HUES64 (cell line): Measurements from ENCODE around the gene SHQ1. TPM values are rescaled to one million over a fixed set of nuclear protein-coding genes. Genes with fewer than 3 reads are reported as not detected.

Experiments used
- H3K27ac ChIP-seq: 2 replicates; pipeline ENCODE4 v1.7.0; 2013; ENCODE audit warnings: low read depth, low read length, inconsistent platforms
- H3K27me3 ChIP-seq: 2 replicates; pipeline ENCODE4 v1.6.1; 2013; ENCODE audit warnings: mild to moderate bottlenecking, low read length; ENCODE audit not compliant: insufficient read depth
- H3K36me3 ChIP-seq: 2 replicates; pipeline ENCODE4 v1.6.1; 2013; ENCODE audit warnings: mild to moderate bottlenecking, low read length; ENCODE audit not compliant: insufficient read depth
- H3K4me1 ChIP-seq: 2 replicates; pipeline ENCODE4 v1.6.1; 2013; ENCODE audit warnings: mild to moderate bottlenecking, low read length, moderate library complexity; ENCODE audit not compliant: insufficient read depth
- H3K4me3 ChIP-seq: 2 replicates; pipeline ENCODE4 v1.5.1; 2013; ENCODE audit warnings: mild to moderate bottlenecking, low read length, moderate library complexity
- H3K9ac ChIP-seq: 2 replicates; pipeline ENCODE4 v1.6.1; 2013; ENCODE audit warnings: mild to moderate bottlenecking, low read depth, low read length
- H3K9me3 ChIP-seq: 2 replicates; pipeline ENCODE4 v1.6.1; 2013; ENCODE audit warnings: low read depth, low read length; ENCODE audit not compliant: insufficient read depth
- WGBS: fragments of 150-250, 120-280 bp; methylation state at CpG from one replicate; pipeline ENCODE4 v1.1.7; 2013; ENCODE audit warnings: missing lambda C conversion rate; 5-methylcytosine and 5-hydroxymethylcytosine counted together
- polyA plus RNA-seq, 2 experiments: library from polyadenylated mRNA; stranded (reverse); fragments of 50-300 nt; gene quantifications; one replicate each; pipeline ENCODE4 v1.2.3, GENCODE V29; 2013

The SHQ1 gene
- polyA plus RNA-seq (2013, experiment 1 of 2), result 20.4 TPM
- 19.9 TPM for polyA plus RNA-seq (2013, experiment 2 of 2)

DNA sequence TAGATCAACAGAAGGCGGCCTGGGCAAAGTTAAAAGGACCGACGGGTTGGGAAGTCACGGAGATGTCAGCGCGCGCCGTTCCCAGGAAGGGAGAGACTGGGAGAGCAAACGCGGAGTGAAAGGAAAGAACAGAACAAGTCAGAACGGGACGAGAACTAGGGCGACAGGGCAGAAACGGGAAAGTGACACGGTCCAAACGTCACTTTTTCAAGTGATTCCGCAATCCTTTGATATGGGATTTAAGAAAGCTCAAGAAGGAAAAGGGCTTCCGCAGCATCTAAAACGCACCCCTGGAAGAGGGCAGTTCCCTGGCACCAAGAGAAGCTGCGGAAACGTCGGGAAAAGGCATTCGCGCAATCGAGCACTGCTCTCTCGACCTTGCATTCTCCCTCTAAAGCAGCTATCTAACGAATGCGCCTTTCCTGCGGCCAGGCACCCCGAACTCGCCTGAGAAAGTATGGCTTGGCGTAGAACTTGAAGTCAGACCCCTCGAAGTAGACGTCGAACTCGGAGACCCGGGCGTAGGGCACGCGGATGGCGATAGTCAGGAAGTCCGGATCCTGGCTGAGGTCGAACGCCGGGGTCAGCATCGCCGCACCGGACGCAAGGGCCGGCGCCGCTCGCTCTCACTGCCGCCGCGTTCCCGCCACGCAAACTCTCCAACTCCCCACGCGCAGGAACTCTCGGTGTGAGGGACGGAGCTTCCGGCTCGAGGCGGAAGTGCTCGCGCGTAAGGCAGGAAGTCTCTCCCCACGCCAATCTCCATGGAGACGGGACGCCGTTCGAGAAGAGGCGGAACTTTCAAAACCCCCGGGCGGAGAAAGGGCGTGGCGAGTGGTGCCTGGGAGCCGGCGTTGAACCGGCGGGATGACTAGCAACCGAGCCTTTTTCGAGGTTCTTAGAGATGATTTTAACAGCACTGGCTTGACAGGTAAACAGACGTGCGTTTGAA, at the start of gene SHQ1:
Gene SHQ1 (minus strand): TSS at position 695 of the 952 bp plus-strand sequence. CDS start 105 bp downstream, at position 590.
- under 1% methylated on average over 86 of the region's 86 CpGs for WGBS
- Histone ChIP-seq H3K9me3 (no peaks in the 10 kb centered on the region), H3K27me3 (peaks cover 36% of the 10 kb centered on the region), H3K36me3 (no peaks in the 10 kb centered on the region), H3K4me1 (peaks cover 3% of the 10 kb centered on the region; the same call in 1 of the 2 replicates), H3K27ac (no peak within 1 kb of the TSS), H3K9ac (peak within 1 kb of the TSS; percentile 9; the same call in 1 of the 2 replicates), H3K4me3 (peak within 1 kb of the TSS; percentile 74)

DNA sequence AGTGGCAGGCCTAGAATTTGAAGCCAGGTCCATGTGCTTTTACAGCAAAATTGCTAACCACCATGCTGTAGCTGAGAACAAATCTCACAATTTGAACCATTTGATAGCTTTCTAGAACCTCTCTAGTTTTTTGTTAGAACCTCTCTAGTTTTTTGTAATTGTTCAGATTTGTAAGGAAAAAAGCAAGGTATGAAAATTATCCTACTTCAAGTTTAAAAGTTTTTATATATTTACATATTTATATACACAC, 49.4 kb upstream of the SHQ1 start:
- H3K4me3 ChIP-seq, result no peak overlapping the region
- no peak overlapping the region for H3K27ac ChIP-seq
- H3K36me3 ChIP-seq, result no peaks in the 10 kb centered on the region
- H3K9me3 ChIP-seq, result no peaks in the 10 kb centered on the region
- H3K4me1 ChIP-seq, result no peaks in the 10 kb centered on the region
- H3K27me3 ChIP-seq, result peaks cover 8% of the 10 kb centered on the region
- no peak overlapping the region for H3K9ac ChIP-seq

DNA sequence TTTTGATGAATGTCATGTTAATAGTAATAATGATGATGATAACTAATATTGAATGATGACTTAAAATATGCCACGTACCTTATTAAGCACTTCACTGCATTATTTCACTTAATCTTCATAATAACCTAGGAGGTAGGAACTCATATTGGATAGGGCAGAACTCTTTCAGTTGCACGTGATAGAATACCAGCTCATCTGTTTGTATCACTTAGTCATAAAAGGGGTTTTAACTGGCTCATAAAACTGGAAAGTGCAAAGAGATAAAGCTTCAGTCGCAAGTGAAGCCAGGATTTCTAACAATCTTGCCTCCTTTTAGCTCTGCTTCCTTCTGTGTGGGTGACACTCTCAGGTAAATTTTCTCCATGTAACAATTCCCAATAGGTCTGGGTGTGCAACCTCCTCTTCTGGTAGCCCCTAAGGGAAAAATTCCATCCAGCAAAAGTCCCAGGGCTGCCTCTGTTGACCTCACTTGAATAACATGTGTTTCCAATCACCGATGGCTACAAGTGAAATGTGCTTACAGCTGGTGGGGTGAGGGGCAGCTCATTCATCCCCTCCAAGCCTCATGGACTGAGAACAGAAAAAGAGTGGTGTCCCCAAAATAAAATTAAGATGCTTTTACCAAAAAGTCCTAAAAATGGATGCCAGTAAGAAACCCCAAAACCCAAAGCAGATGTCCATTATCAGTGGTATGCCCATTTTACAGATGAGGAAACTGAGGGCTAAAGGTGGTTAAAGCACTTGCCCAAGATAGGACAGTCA, 48.9 kb upstream of the SHQ1 start:
- no peaks in the 10 kb centered on the region for H3K9me3 ChIP-seq
- H3K4me1 ChIP-seq, result no peaks in the 10 kb centered on the region
- no peaks in the 10 kb centered on the region for H3K36me3 ChIP-seq
- no peak overlapping the region for H3K9ac ChIP-seq
- H3K4me3 ChIP-seq, result no peak overlapping the region
- no peak overlapping the region for H3K27ac ChIP-seq
- 91% methylated on average over 3 of the region's 4 CpGs for WGBS
- peaks cover 13% of the 10 kb centered on the region for H3K27me3 ChIP-seq

DNA sequence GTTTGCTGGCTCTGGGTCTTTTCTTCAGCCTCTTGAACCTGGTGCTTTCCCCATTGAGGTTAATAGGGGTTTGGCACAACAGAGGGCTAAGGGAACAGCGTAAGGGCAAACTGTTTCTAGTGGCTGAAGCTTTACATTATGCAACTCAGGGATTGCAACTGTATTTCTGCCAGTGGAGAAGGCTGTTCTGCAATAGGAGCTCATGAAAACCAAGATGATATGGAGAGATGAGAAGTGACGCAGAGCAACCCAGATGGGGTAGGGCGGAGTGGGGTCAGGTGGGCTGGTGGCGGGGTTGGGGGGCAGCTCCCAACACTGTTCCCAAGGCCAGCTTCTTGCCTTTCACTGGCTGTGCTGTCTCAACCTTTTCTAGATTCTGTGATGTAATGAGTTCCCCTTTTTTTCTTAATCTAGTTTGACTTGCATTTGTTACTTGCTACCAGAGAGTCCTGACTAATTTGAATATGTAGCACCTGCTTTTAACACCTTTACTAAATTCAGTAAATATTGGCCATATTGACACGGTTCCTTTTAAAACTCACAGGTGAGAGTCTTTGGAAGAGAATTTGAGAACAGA, 46.8 kb upstream of the SHQ1 start:
- H3K36me3 ChIP-seq, result no peaks in the 10 kb centered on the region
- H3K27ac ChIP-seq, result no peak overlapping the region
- no peak overlapping the region for H3K9ac ChIP-seq
- peaks cover 34% of the 10 kb centered on the region for H3K27me3 ChIP-seq
- 0 out of 2 replicates have a peak, but pooled peaks cover 6% of the 10 kb centered on the region for H3K4me1 ChIP-seq
- H3K9me3 ChIP-seq, result no peaks in the 10 kb centered on the region
- H3K4me3 ChIP-seq, result no peak overlapping the region
- 87% methylated on average over 4 of the region's 5 CpGs for WGBS

GRCh38 chr3:72892870-72893269, 44.6 kb upstream of the SHQ1 start:
- Histone ChIP-seq H3K9me3 (no peaks in the 10 kb centered on the region), H3K27ac (no peak overlapping the region)
- 51% methylated on average over 4 of the region's 4 CpGs for WGBS

DNA sequence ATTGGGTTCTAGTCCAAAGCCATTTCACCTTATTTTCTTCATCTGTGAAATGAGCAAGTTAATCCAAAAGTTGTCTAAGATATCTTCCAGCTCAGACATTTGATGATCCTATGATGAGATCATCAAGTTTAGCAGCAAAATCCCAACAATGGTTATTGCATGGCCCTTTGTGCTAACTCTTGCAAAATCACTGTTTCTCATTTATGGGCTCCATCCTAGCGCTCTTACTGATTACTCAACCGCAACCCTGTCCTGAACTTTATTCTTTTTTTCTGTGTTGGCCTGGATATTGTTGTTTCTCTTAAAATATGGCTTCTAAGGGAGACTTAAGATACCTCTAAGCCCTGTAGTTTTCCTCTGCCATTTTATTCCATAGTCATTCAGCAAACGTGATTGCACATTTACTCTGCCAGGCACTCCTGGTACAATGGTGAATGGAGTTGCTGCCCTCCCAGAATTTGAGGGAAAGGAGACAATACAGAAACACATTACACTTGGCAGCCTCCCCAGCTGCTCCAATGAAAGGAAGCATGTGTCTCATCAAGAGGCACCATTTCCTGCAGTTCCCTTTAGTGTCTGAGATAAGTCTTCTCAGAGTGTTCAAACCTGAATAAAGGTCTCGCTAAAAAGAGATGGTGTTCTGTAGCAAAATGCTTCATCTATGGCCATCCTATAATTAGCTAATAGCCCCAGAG, 44.0 kb upstream of the SHQ1 start:
- no peak overlapping the region for H3K27ac ChIP-seq
- H3K36me3 ChIP-seq, result no peaks in the 10 kb centered on the region
- peaks cover 58% of the 10 kb centered on the region for H3K27me3 ChIP-seq
- peaks cover 23% of the 10 kb centered on the region for H3K4me1 ChIP-seq
- 100% methylated on average over 4 of the region's 4 CpGs for WGBS
- H3K9me3 ChIP-seq, result no peaks in the 10 kb centered on the region
- H3K4me3 ChIP-seq, result no peak overlapping the region
- H3K9ac ChIP-seq, result no peak overlapping the region

More at GRCh38 chr3:72892870-72893269, 44.6 kb upstream of the SHQ1 start:
- no peak overlapping the region for H3K4me3 ChIP-seq
- H3K27me3 ChIP-seq, result peaks cover 52% of the 10 kb centered on the region
- no peaks in the 10 kb centered on the region for H3K36me3 ChIP-seq
- peaks cover 18% of the 10 kb centered on the region for H3K4me1 ChIP-seq
- H3K9ac ChIP-seq, result no peak overlapping the region

- no peak overlapping the region for H3K27ac ChIP-seq
- peaks cover 28% of the 10 kb centered on the region for H3K4me1 ChIP-seq
- H3K9ac ChIP-seq, result no peak overlapping the region
- H3K36me3 ChIP-seq, result no peaks in the 10 kb centered on the region
- H3K27me3 ChIP-seq, result peaks cover 67% of the 10 kb centered on the region
- WGBS, result 64% methylated on average over 7 of the region's 8 CpGs
- H3K4me3 ChIP-seq, result no peak overlapping the region
- no peaks in the 10 kb centered on the region for H3K9me3 ChIP-seq
These were observed 43.0 kb upstream of the SHQ1 start for GRCh38 chr3:72891053-72891855.

DNA sequence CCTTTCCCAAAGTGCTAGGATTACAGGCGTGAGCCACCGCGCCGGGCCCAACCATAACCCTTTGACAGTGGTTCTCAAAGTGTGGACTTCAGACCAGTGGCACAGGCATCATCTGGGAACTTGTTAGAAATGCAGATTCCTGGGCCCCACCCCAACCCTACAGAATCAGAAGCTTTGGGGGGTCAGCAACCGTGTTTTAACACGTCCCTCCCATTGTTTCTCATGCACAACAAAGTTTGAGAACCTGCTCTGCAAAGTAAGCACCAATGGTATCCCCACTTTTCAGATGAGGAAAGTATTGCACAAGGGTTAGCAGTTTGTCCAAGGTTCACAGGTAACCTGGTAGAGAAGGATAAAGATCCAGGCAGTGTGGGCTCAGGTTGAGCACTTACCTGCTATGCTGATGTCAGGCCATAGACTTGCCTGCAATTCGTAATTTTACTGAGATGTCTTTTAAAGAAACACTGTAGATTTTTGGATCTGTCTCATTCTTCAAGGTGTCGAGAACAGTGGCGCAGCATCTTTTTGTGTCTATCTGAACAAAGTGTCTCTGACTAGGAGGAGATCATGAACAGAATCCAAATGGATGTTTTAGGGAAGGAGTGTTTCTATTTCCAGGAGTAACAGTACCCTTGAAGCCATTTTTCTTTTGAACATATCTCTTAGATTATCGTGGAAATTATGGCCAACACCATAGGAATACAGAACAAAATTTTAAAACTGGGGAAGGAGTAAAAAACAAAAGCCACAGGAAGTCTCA, 42.1 kb upstream of the SHQ1 start:
- 89% methylated on average over 10 of the region's 10 CpGs for WGBS
- Histone ChIP-seq H3K27ac (no peak overlapping the region), H3K27me3 (peaks cover 76% of the 10 kb centered on the region), H3K9me3 (no peaks in the 10 kb centered on the region), H3K4me3 (no peak overlapping the region), H3K9ac (no peak overlapping the region), H3K4me1 (peaks cover 28% of the 10 kb centered on the region), H3K36me3 (no peaks in the 10 kb centered on the region)

- Histone ChIP-seq H3K9ac (no peak overlapping the region), H3K27ac (no peak overlapping the region), H3K4me1 (peaks cover 28% of the 10 kb centered on the region), H3K9me3 (no peaks in the 10 kb centered on the region), H3K27me3 (peaks cover 77% of the 10 kb centered on the region), H3K36me3 (no peaks in the 10 kb centered on the region), H3K4me3 (peak overlapping the region; percentile 78)
- 60% methylated on average over 13 of the region's 13 CpGs for WGBS
These were observed 41.3 kb upstream of the SHQ1 start for GRCh38 chr3:72889310-72890165.
